Epithelial cell of esophagus (primary cell): Measurements from ENCODE around the gene ARHGAP12.

Source experiments
- DNase-seq: peaks from one replicate; pipeline ENCODE4 v3.0.0; 2010; ENCODE audit warnings: low read depth
- H3K4me3 ChIP-seq: 2 replicates; pipeline ENCODE4 v1.5.1; 2011; ENCODE audit warnings: mild to moderate bottlenecking, low read length, control low read depth
- TF ChIP-seq, protein P1 (sequence below): IDR thresholded peaks from 2 replicates; pipeline ENCODE4 v1.5.1; 2011; ENCODE audit warnings: low read depth, mild to moderate bottlenecking, low read length, control low read depth, inconsistent platforms; ENCODE audit not compliant: insufficient read depth; ENCODE audit errors: missing control alignments

Gene ARHGAP12

DNA sequence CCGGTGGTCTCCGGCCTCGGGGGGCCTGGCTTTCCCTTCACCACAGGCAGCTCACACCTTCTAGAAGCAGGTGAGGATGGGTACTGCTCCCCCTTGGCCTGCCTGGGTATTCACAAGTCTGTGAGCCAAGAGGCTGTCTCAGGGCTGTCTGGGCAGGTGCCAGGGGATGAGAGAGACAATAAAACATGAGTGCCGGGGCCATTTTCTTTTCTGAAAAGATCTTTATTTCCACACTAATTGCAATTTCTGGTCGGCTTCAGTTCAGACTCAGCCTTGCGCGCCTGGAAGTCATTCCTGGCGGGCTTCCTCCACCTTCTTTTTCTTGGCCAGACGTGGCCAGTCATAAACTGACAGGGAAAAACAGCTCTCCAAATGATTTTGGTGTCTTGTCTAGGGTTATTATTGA lies 171.2 kb downstream of the ARHGAP12 start:
- TF ChIP-seq, protein P1, sequence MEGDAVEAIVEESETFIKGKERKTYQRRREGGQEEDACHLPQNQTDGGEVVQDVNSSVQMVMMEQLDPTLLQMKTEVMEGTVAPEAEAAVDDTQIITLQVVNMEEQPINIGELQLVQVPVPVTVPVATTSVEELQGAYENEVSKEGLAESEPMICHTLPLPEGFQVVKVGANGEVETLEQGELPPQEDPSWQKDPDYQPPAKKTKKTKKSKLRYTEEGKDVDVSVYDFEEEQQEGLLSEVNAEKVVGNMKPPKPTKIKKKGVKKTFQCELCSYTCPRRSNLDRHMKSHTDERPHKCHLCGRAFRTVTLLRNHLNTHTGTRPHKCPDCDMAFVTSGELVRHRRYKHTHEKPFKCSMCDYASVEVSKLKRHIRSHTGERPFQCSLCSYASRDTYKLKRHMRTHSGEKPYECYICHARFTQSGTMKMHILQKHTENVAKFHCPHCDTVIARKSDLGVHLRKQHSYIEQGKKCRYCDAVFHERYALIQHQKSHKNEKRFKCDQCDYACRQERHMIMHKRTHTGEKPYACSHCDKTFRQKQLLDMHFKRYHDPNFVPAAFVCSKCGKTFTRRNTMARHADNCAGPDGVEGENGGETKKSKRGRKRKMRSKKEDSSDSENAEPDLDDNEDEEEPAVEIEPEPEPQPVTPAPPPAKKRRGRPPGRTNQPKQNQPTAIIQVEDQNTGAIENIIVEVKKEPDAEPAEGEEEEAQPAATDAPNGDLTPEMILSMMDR = no peak
- no peak for DNase-seq

DNA sequence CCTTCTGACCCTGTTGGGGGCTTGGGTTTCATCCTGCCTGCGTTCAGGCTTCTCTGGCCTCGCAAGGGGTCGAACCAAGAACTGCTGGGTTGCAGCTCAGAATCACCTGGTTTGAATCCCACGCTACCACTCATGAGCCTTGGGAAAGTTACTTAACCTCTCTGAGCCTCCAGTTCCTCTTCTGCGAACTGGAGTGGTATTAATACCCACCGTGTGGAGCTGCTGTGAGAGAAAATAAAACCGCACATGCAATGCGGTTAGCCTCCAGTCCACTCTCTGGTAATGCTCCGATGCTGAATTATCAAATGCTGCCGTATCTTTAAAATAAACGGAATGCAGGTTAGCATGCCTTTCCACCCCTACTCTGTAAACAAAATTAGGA lies 171.9 kb downstream of the ARHGAP12 start:
- TF ChIP-seq, protein P1 = no peak
- no peak overlapping the region for H3K4me3 ChIP-seq
- no peak for DNase-seq

More for the DNA sequence above, 171.2 kb downstream of the ARHGAP12 start:
- H3K4me3 ChIP-seq = no peak overlapping the region

DNA sequence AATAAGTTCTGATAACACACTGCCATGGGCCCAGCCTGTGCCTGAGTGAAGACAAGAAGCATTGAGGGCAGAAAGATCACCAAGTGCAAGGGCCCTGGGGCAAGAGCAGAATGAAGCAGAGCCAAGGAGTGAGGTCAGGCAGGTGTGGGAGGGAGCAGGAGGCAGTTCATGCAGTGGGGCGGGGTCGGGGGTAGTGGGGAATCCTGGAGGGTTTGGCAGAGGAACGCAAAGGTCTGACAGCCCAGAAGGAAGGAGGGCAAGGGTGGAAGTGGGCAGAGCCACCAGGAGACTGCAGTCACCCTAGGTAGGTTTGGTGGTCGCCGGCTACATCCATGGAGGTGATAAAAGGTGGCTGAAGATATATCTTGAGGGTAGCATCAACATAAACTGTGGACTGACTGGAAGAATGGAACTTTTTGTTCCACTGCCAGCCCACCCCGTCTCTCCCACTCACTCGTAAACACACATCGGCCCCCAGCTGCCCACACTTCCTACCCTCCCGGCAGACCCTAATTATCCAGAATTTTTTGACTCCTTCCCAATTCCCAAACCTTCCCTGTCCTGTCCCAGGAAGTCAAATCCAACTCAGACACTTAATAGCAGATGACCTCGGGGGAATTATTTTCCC lies 172.4 kb downstream of the ARHGAP12 start:
- DNase-seq = no peak

More for the DNA sequence above, 172.4 kb downstream of the ARHGAP12 start:
- no peak overlapping the region for H3K4me3 ChIP-seq
- TF ChIP-seq, protein P1 = no peak
